ENCODE data around the gene CCN6.

- TF ChIP-seq POLR2A (IDR thresholded peaks at IDR 0.05; ENCODE audit: low read depth, low read length), result no peak
- no peak for TF ChIP-seq TAF1 (IDR thresholded peaks at IDR 0.05; ENCODE audit: low read depth, low read length)
- TF ChIP-seq POLR2AphosphoS5 (IDR thresholded peaks at IDR 0.05; ENCODE audit: low read depth, low read length), result no peak
- no peak for TF ChIP-seq PAX5 (IDR thresholded peaks at IDR 0.05; ENCODE audit: insufficient read depth, low read length, severe bottlenecking)
Observed at GRCh38 chr6:112044196-112044595, 9.7 kb upstream of the CCN6 start.

Measured in GM12891 (cell line).